OCI-LY1 (cell line): ENCODE results near the gene HGFAC.

Source experiments
- H2AFZ ChIP-seq: fragments of 200-600 bp; sonication (generic), shearing (Covaris generic); 2 replicates; pipeline ENCODE4 v1.6.0; 2014; ENCODE audit warnings: antibody characterized with exemption, mild to moderate bottlenecking, low read length
- H3F3A ChIP-seq: fragments of 200-600 bp; sonication (generic), shearing (Covaris generic); 2 replicates; pipeline ENCODE4 v1.6.0; 2014; ENCODE audit warnings: mild to moderate bottlenecking, antibody characterized with exemption, low read length, moderate library complexity; ENCODE audit not compliant: insufficient read depth
- H3K27ac ChIP-seq: fragments of 200-600 bp; sonication (generic); 2 replicates; pipeline ENCODE4 v1.5.1; 2014; ENCODE audit warnings: low read length, mixed run types, mild to moderate bottlenecking, low read depth; ENCODE audit not compliant: poor library complexity, severe bottlenecking
- H3K27me3 ChIP-seq: fragments of 200-600 bp; sonication (generic); 2 replicates; pipeline ENCODE4 v1.6.0; 2014; ENCODE audit warnings: antibody characterized with exemption, mild to moderate bottlenecking, low read length, moderate library complexity; ENCODE audit not compliant: insufficient read depth
- H3K36me3 ChIP-seq: fragments of 200-600 bp; sonication (generic); 2 replicates; pipeline ENCODE4 v1.6.1; 2014; ENCODE audit warnings: mild to moderate bottlenecking, antibody characterized with exemption, low read length, moderate library complexity, mixed read lengths; ENCODE audit not compliant: insufficient read depth
- H3K4me1 ChIP-seq: fragments of 200-600 bp; sonication (generic); 2 replicates; pipeline ENCODE4 v1.5.1; 2014; ENCODE audit warnings: mild to moderate bottlenecking, low read length, moderate library complexity; ENCODE audit not compliant: insufficient read depth, severe bottlenecking
- H3K4me2 ChIP-seq: fragments of 200-600 bp; sonication (generic), shearing (Covaris generic); 2 replicates; pipeline ENCODE4 v1.6.1; 2014; ENCODE audit warnings: low read length
- H3K4me3 ChIP-seq: fragments of 200-600 bp; sonication (generic); 2 replicates; pipeline ENCODE4 v1.5.1; 2014; ENCODE audit warnings: low read length, low read depth, mild to moderate bottlenecking, mixed read lengths; ENCODE audit not compliant: poor library complexity, severe bottlenecking
- H3K79me2 ChIP-seq: fragments of 200-600 bp; shearing (Covaris generic); 2 replicates; pipeline ENCODE4 v1.6.1; 2016; ENCODE audit warnings: mixed run types, low read length, mixed read lengths; ENCODE audit not compliant: insufficient read depth
- H3K9ac ChIP-seq: fragments of 200-600 bp; sonication (generic), shearing (Covaris generic); 2 replicates; pipeline ENCODE4 v1.6.1; 2014; ENCODE audit warnings: mild to moderate bottlenecking, low read length, mixed read lengths
- H3K9me2 ChIP-seq: fragments of 200-600 bp; sonication (generic), shearing (Covaris generic); 2 replicates; pipeline ENCODE4 v1.6.1; 2014; ENCODE audit warnings: low read depth, mild to moderate bottlenecking, low read length, mixed read lengths
- H3K9me3 ChIP-seq: fragments of 200-600 bp; shearing (Covaris generic); 2 replicates; pipeline ENCODE4 v1.6.1; 2014; ENCODE audit warnings: low read length, mixed read lengths
- H4K20me1 ChIP-seq: fragments of 200-600 bp; sonication (generic), shearing (Covaris generic); 2 replicates; pipeline ENCODE4 v1.6.0; 2016; ENCODE audit warnings: mild to moderate bottlenecking, low read length; ENCODE audit not compliant: insufficient read depth
- EZH2 ChIP-seq: fragments of 200-600 bp; sonication (generic), shearing (Covaris generic); IDR thresholded peaks from 2 replicates; pipeline ENCODE4 v1.8.0; 2017; ENCODE audit warnings: borderline replicate concordance, mixed run types, mild to moderate bottlenecking, antibody characterized with exemption, low read length, moderate library complexity, mixed read lengths
- TF ChIP-seq, protein P1 (sequence below): fragments of 200-600 bp; sonication (generic), shearing (Covaris generic); IDR thresholded peaks from 2 replicates; pipeline ENCODE4 v1.5.1; 2017; ENCODE audit warnings: mild to moderate bottlenecking, antibody characterized with exemption, low read length, moderate library complexity, mixed read lengths

Gene HGFAC

DNA sequence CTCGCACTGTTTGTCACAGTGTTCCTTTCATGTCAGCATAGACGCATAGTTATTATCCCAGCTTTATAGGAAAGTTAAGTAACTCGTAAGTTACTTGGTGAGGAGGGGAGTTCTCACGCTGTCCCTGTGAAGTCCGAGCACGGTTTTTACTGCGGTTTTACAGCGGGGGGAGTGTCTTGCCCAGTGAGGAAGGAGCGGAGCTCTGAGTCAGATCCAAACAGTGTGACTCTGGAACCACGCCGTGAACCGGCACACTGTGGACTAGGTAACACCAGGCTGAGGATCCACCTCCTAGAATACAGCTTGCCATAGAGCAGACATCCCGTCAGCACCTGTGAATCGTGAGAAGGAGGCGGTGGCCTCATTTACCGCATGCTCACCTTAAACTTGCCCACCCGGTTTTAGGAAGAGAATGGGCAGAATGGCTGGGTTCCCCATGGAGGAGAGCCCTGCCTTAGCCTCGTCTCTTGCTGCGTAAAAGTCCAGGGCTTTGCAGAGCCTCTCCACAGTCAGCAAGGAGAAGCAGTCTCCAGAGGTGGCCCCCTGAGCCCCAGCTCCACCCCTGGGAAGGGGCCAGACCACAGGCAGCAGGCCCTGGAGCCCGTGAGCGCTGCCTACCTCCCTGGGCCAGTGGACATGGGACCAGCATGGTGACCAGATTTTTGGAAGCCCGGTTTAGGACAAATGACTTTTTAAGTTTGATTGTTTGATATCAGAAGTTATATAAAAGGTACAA, 40.2 kb upstream of the HGFAC start:
- Histone ChIP-seq H3K27ac (no peak overlapping the region), H3K4me3 (no peak overlapping the region), H3K4me1 (no peaks in the 10 kb centered on the region), H2AFZ (no peak overlapping the region), H3K9ac (no peak overlapping the region), H4K20me1 (no peaks in the 10 kb centered on the region), H3K79me2 (no peaks in the 10 kb centered on the region), H3K27me3 (no peaks in the 10 kb centered on the region), H3K9me2 (no peaks in the 10 kb centered on the region), H3K4me2 (no peak overlapping the region), H3K9me3 (no peaks in the 10 kb centered on the region), H3K36me3 (no peaks in the 10 kb centered on the region), H3F3A (no peaks in the 10 kb centered on the region)
- TF ChIP-seq, protein P1, sequence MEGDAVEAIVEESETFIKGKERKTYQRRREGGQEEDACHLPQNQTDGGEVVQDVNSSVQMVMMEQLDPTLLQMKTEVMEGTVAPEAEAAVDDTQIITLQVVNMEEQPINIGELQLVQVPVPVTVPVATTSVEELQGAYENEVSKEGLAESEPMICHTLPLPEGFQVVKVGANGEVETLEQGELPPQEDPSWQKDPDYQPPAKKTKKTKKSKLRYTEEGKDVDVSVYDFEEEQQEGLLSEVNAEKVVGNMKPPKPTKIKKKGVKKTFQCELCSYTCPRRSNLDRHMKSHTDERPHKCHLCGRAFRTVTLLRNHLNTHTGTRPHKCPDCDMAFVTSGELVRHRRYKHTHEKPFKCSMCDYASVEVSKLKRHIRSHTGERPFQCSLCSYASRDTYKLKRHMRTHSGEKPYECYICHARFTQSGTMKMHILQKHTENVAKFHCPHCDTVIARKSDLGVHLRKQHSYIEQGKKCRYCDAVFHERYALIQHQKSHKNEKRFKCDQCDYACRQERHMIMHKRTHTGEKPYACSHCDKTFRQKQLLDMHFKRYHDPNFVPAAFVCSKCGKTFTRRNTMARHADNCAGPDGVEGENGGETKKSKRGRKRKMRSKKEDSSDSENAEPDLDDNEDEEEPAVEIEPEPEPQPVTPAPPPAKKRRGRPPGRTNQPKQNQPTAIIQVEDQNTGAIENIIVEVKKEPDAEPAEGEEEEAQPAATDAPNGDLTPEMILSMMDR = no peak
- no peak for TF ChIP-seq EZH2

- Histone ChIP-seq H3K4me3 (no peak overlapping the region), H3K27me3 (no peaks in the 10 kb centered on the region), H3K36me3 (no peaks in the 10 kb centered on the region), H3K27ac (no peak overlapping the region), H3K79me2 (no peaks in the 10 kb centered on the region), H3K9ac (no peak overlapping the region), H3K4me1 (no peaks in the 10 kb centered on the region), H4K20me1 (no peaks in the 10 kb centered on the region), H3K4me2 (no peak overlapping the region), H2AFZ (no peak overlapping the region), H3F3A (no peaks in the 10 kb centered on the region), H3K9me3 (no peaks in the 10 kb centered on the region), H3K9me2 (no peaks in the 10 kb centered on the region)
- no peak for TF ChIP-seq EZH2
- TF ChIP-seq, protein P1 = no peak
Observed at GRCh38 chr4:3402491-3403347, 39.0 kb upstream of the HGFAC start.

- Histone ChIP-seq H3F3A (no peaks in the 10 kb centered on the region), H4K20me1 (no peaks in the 10 kb centered on the region), H3K79me2 (no peaks in the 10 kb centered on the region), H3K4me3 (no peak overlapping the region), H3K9me2 (no peaks in the 10 kb centered on the region), H3K9me3 (no peaks in the 10 kb centered on the region), H3K27me3 (no peaks in the 10 kb centered on the region), H3K27ac (no peak overlapping the region), H3K4me1 (no peaks in the 10 kb centered on the region), H3K36me3 (no peaks in the 10 kb centered on the region), H2AFZ (no peak overlapping the region), H3K4me2 (no peak overlapping the region), H3K9ac (no peak overlapping the region)
- TF ChIP-seq EZH2 = no peak
- TF ChIP-seq, protein P1 = no peak
Observed at GRCh38 chr4:3403348-3403906, 38.3 kb upstream of the HGFAC start.
